Fibroblast of skin of scalp (primary cell): ENCODE data around the gene CLIC6.
"Not testable (repeated sequence)": the region's sequence is repeated elsewhere in the genome, so short reads cannot be mapped to it uniquely, and the experiment has no call there.

Experiments
- DNase-seq: peaks from one replicate; pipeline ENCODE4 v3.0.0-alpha.2; 2013

Gene CLIC6

GRCh38 chr21:34653522-34653921, 15.3 kb upstream of the CLIC6 start:
- no peak for DNase-seq

GRCh38 chr21:34661848-34662247, 6.9 kb upstream of the CLIC6 start:
- no peak for DNase-seq

GRCh38 chr21:34667761-34668160, 1.0 kb upstream of the CLIC6 start:
- DNase-seq, result no peak

- no peak for DNase-seq
Observed at GRCh38 chr21:34669149-34669879, 520 bp downstream of the CLIC6 start.

GRCh38 chr21:34669880-34670219, 1.1 kb downstream of the CLIC6 start:
- not testable (repeated sequence) for DNase-seq

GRCh38 chr21:34670220-34670961, 1.6 kb downstream of the CLIC6 start:
- DNase-seq, result no peak

GRCh38 chr21:34670962-34671348, 2.2 kb downstream of the CLIC6 start:
- DNase-seq, result no peak

GRCh38 chr21:34671462-34671861, 2.7 kb downstream of the CLIC6 start:
- DNase-seq, result no peak

GRCh38 chr21:34671891-34672290, 3.1 kb downstream of the CLIC6 start:
- no peak for DNase-seq

- DNase-seq, result no peak
Observed at GRCh38 chr21:34673006-34673405, 4.2 kb downstream of the CLIC6 start.

GRCh38 chr21:34674468-34674867, 5.7 kb downstream of the CLIC6 start:
- DNase-seq, result no peak

GRCh38 chr21:34675871-34676270, 7.1 kb downstream of the CLIC6 start:
- no peak for DNase-seq

GRCh38 chr21:34679051-34679450, 10.3 kb downstream of the CLIC6 start:
- DNase-seq, result no peak

GRCh38 chr21:34684174-34684876, 15.5 kb downstream of the CLIC6 start:
- DNase-seq, result no peak

GRCh38 chr21:34687065-34687464, 18.3 kb downstream of the CLIC6 start:
- DNase-seq, result no peak

GRCh38 chr21:34687745-34688144, 19.0 kb downstream of the CLIC6 start:
- DNase-seq, result no peak

GRCh38 chr21:34688145-34688544, 19.4 kb downstream of the CLIC6 start:
- no peak for DNase-seq

- DNase-seq, result no peak
Observed at GRCh38 chr21:34688715-34689114, 19.9 kb downstream of the CLIC6 start.

GRCh38 chr21:34690041-34690792, 21.4 kb downstream of the CLIC6 start:
- no peak for DNase-seq

- no peak for DNase-seq
Observed at GRCh38 chr21:34690793-34691175, 22.0 kb downstream of the CLIC6 start.

- no peak for DNase-seq
Observed at GRCh38 chr21:34691390-34692032, 22.7 kb downstream of the CLIC6 start.

GRCh38 chr21:34692458-34693020, 23.7 kb downstream of the CLIC6 start:
- no peak for DNase-seq
